Lower lobe of right lung (tissue), 2 donors: ENCODE results near the gene ANKRD11. TPM values are rescaled to one million over a fixed set of nuclear protein-coding genes. Genes with fewer than 3 reads are reported as not detected.
"Not testable (repeated sequence)": the region's sequence is repeated elsewhere in the genome, so short reads cannot be mapped to it uniquely, and the experiment has no call there.

Experiments used
- ATAC-seq, 2 donors: fragments of 200-7000 bp; cut with Tn5 transposase; one replicate each; pipeline ENCODE4 v1.9.1; 2020 to 2022; ENCODE audit warnings: mild to moderate bottlenecking in 2 of 2, moderate library complexity in 2 of 2
- DNase-seq: peaks from one replicate; pipeline ENCODE4 v3.0.0-alpha.2; 2020
- H3K27ac ChIP-seq: fragments of 200-600 bp; one replicate; pipeline ENCODE4 v1.8.0; 2022
- H3K27me3 ChIP-seq: fragments of 200-600 bp; one replicate; pipeline ENCODE4 v1.8.0; 2022; ENCODE audit warnings: low read depth
- H3K36me3 ChIP-seq: fragments of 200-600 bp; one replicate; pipeline ENCODE4 v1.8.0; 2022; ENCODE audit warnings: mild to moderate bottlenecking
- H3K4me1 ChIP-seq: fragments of 200-600 bp; one replicate; pipeline ENCODE4 v1.8.0; 2022
- H3K4me3 ChIP-seq: fragments of 200-600 bp; one replicate; pipeline ENCODE4 v1.8.0; 2022; ENCODE audit warnings: mild to moderate bottlenecking
- H3K9me3 ChIP-seq: fragments of 200-600 bp; one replicate; pipeline ENCODE4 v1.8.0; 2022
- intact Hi-C: fragments of 100-400 bp; cut with DNase I; formaldehyde crosslinking; loops from one replicate; pipeline ENCODE4 v1.11.0; 2022
- total RNA-seq: library from RNA; stranded (reverse); fragmentation: NEBNext Ultra II Directional; extraction: Animal tissue kit (Norgen Biotek cat#: 25700); gene quantifications from one replicate; pipeline ENCODE4 v1.2.1, GENCODE V29; 2021
- TF ChIP-seq, protein P1 (sequence below): fragments of 200-600 bp; IDR thresholded peaks from one replicate; pipeline ENCODE4 v1.8.0; 2022; ENCODE audit warnings: antibody characterized with exemption, mild to moderate bottlenecking
- donor health status: DM: no; HTN: yes; CAD: no; lungs with severe emphysema.

The ANKRD11 gene
- total RNA-seq, 1 donor from 2014 or later: 127 TPM

DNA sequence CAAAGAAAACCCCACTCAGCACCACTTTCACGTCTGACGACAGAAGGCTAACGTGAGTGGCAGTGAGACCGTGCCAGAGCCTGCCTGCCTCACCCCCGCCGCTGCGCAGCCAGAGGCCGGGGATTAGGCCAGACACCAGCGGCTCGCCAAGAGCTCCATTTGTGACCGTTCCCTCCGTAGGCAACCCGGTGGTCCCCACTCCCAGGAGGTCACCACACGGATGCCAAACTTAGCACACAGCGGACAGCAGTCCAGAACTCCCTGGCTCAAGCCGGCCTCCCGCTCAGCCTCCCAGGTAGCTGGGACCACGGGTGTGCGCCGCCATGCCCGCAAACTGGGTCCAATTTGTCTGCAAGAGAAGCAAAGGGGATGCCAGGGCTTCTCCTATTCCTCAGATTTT, 104.6 kb downstream of the ANKRD11 start:
- H3K4me3 ChIP-seq: no peak overlapping the region
- no peaks in the 10 kb centered on the region for H3K36me3 ChIP-seq
- H3K27me3 ChIP-seq: no peaks in the 10 kb centered on the region
- DNase-seq (no peak), ATAC-seq (no peak)
- H3K9me3 ChIP-seq: no peaks in the 10 kb centered on the region
- H3K4me1 ChIP-seq: peaks cover 53% of the 10 kb centered on the region
- intact Hi-C loops: no loop called here
- TF ChIP-seq, protein P1, sequence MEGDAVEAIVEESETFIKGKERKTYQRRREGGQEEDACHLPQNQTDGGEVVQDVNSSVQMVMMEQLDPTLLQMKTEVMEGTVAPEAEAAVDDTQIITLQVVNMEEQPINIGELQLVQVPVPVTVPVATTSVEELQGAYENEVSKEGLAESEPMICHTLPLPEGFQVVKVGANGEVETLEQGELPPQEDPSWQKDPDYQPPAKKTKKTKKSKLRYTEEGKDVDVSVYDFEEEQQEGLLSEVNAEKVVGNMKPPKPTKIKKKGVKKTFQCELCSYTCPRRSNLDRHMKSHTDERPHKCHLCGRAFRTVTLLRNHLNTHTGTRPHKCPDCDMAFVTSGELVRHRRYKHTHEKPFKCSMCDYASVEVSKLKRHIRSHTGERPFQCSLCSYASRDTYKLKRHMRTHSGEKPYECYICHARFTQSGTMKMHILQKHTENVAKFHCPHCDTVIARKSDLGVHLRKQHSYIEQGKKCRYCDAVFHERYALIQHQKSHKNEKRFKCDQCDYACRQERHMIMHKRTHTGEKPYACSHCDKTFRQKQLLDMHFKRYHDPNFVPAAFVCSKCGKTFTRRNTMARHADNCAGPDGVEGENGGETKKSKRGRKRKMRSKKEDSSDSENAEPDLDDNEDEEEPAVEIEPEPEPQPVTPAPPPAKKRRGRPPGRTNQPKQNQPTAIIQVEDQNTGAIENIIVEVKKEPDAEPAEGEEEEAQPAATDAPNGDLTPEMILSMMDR: no peak
- H3K27ac ChIP-seq: no peak overlapping the region

DNA sequence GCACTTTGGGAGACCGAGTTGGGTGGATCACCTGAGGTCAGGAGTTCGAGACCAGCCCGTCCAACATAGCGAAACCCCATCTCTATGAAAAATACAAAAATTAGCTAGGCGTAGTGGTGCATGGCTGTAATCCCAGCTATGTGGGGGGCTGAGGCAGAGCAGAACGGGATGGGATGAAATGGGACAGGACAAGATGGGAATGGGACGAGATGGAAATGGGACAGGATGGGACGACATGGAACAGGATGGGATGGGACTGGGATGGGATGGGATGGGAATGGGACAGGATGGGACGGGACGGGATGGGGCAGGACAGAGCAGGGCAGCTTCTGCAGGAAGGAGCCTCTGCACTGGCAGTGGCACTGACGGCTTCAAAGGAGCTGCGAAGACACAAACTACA, 106.1 kb downstream of the ANKRD11 start:
- DNase-seq: no peak
- Histone ChIP-seq H3K36me3 (no peaks in the 10 kb centered on the region), H3K4me1 (peaks cover 62% of the 10 kb centered on the region), H3K9me3 (no peaks in the 10 kb centered on the region), H3K4me3 (no peak overlapping the region), H3K27me3 (no peaks in the 10 kb centered on the region), H3K27ac (no peak overlapping the region)
- TF ChIP-seq, protein P1: no peak
- ATAC-seq: no peak
- intact Hi-C loops: no loop called here

DNA sequence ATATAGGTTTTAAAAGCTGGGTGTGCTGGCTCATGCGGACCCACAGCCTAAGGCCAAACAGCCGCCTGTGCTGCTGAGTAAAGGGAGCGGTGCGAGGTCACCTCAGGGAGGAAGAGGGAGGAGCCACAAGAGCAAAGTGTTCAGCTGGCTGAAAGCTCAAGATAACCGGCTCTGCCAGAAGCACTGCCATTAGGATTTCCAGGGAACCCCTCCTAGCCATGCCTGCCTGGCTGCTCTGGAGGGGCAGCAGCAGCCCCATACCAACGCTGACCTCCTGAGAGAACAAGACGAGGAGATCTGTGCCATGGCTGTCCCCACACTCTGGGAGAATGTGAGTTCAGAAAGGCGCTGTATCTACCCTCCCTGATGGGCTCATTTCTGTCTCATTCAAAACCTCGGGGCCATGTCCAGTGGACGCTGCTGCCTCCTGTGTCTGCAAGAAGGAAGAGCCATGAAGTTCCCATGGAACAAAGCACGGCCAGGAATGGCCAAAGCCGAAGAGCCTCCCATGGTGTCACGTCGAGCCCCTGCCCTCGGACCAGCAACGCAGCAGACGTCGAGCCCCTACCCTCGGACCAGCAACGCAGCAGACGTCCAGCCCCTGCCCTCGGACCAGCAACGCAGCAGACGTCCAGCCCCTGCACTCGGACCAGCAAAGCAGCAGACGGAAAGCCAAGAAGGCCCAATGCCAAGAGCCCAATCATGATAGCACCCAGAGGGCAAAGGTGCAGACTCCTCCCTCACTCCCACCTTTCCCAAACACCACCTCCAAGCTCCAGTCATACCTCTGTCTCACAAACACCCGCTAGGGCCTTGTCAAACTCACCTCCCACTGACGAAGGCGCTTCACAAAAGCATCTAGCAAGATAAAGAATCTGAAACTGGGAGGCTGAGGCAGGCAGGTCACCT, 107.0 kb downstream of the ANKRD11 start:
- H3K4me1 ChIP-seq: peaks cover 65% of the 10 kb centered on the region
- intact Hi-C loops: no loop called here

DNA sequence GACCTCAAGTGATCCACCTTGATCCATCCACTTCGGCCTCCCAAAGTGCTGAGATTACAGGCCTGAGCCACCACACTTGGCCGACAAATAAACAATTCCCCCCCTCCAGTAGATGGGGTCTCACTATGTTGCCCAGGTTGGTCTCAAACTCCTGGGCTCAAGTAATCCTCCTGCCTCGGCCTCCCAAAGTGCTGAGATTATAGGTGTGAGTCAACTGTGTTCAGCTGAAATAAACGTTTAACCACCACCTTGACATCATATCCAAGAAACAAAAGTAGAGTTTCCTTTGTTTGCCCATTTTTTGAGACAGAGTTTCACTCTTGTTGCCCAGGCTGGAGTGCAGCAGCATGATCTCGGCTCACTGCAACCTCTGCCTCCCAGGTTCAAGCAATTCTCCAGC, 107.8 kb downstream of the ANKRD11 start:
- DNase-seq, H3K36me3 ChIP-seq, ATAC-seq, H3K4me3 ChIP-seq, intact Hi-C loops, H3K27me3 ChIP-seq, H3K9me3 ChIP-seq, H3K27ac ChIP-seq: not testable (repeated sequence)
- peaks cover 62% of the 10 kb centered on the region for H3K4me1 ChIP-seq

More for the DNA sequence above, 107.0 kb downstream of the ANKRD11 start:
- Histone ChIP-seq H3K27me3 (no peaks in the 10 kb centered on the region), H3K27ac (no peak overlapping the region), H3K36me3 (no peaks in the 10 kb centered on the region), H3K9me3 (no peaks in the 10 kb centered on the region), H3K4me3 (no peak overlapping the region)
- TF ChIP-seq, protein P1: no peak
- peak; percentile 64 for DNase-seq
- ATAC-seq: peak; percentile 84 to 92

DNA sequence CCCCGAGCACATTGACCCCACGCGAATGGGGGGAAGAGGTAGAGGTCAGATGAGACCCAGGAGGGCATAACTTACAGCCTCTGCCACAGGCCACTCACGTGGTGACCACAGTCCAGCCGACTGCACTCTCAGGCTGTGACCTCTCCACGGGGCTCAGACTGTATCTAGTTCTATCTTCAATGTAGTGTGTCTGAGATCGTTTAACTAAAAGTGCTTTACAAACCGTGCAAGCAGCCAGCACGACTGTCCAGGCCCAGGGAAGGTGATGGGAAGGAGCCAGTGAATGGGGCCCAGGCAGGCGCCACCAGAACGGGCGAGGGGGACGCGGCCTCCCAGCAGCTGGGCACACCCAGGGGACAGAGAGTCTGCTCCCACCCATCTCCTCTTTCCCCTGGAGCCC, 108.6 kb downstream of the ANKRD11 start:
- DNase-seq: no peak
- Histone ChIP-seq H3K36me3 (no peaks in the 10 kb centered on the region), H3K27me3 (no peaks in the 10 kb centered on the region), H3K27ac (no peak overlapping the region), H3K4me3 (no peak overlapping the region), H3K4me1 (peaks cover 58% of the 10 kb centered on the region), H3K9me3 (no peaks in the 10 kb centered on the region)
- TF ChIP-seq, protein P1: no peak
- intact Hi-C loops: no loop called here
- ATAC-seq: no peak

DNA sequence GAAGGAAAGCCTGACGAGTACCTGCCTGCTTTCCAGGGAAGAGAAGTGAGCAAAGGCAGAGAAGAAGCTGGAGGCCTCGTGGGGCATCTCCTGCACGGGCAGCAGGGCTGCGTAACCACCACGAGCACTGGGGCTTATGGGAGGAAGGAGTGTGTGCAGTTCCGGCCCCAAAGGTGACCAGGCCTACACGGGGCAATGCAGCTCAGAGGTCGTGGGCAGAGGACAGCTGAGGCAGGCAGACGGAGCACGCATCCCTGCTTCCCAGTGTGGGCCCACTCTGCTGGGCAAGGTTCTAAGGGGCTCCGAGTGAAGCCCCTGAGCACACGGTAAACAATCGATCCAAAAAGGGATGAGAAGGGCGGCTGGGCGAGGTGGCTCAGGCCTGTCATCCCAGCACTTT, 109.7 kb downstream of the ANKRD11 start:
- intact Hi-C loops: no loop called here
- H3K4me1 ChIP-seq: peaks cover 50% of the 10 kb centered on the region
- H3K4me3 ChIP-seq: no peak overlapping the region
- TF ChIP-seq, protein P1: no peak
- DNase-seq: no peak
- no peaks in the 10 kb centered on the region for H3K9me3 ChIP-seq
- H3K36me3 ChIP-seq: no peaks in the 10 kb centered on the region
- ATAC-seq: no peak
- H3K27me3 ChIP-seq: no peaks in the 10 kb centered on the region
- no peak overlapping the region for H3K27ac ChIP-seq
